ENCODE measurements around the gene TMTC1. TPM values are rescaled to one million over a fixed set of nuclear protein-coding genes. Genes with fewer than 3 reads are reported as not detected.

Gene TMTC1
- total and polyA plus RNA-seq, 2 of the 8 experiments (the other 6 are each of a cell fraction or from before 2014, with no cell fraction given) = 15.4 to 20.8 TPM

DNA sequence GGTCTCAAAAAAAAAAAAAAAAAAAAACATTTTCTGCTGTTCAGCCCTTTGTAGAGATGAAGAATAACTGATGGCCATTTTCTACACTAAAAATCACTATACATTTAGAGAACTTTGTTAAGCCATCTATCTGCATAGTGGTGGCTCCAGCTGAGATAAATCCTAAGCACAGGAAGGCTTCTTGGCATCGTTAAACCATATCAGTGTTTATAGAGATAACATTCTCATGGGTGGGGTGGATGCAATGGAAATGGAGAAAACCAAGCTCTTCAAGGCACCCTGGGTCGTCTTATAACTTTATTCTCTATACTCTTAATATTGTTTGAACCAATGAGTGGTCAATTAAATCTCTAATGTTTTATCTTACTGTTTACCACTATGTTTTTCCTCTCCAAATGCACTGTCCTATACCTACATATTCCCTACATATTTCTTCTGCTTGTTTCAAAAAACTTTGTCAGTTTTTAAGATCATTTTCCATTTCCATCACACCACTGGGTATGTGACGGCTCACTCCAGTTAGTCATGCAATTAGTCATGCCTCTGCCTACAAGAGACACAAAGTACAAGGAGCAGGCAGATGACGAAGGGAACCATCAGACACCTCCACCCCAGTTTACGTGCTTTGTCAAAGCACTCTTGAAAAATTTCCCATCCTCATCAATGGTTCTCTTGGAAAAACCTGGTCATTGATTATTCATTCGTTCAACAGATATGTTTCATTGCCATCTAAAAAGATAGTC, 166.9 kb downstream of the TMTC1 start:
- H2BK5ac ChIP-seq (ENCODE audit: low read depth, low read length) = no peak overlapping the region
- H3K36me3 ChIP-seq (ENCODE audit: control insufficient read depth in 2 of 4, insufficient read depth in 4 of 4, low read length in 3 of 4) = no peaks in the 10 kb centered on the region; a peak in 2 of 8 replicates
- no peak overlapping the region for H2BK12ac ChIP-seq (ENCODE audit: low read depth, low read length)
- no peak overlapping the region for H3K4ac ChIP-seq (replicated peaks; ENCODE audit: insufficient read length, low read depth, low read length)
- no peaks in the 10 kb centered on the region for H3K79me2 ChIP-seq (ENCODE audit: control insufficient read depth in 1 of 2, insufficient read depth in 2 of 2, low read length in 2 of 2)
- DNase-seq (ENCODE audit: low read depth in 1 of 2, low spot score in 2 of 2) (no peak), FAIRE-seq (no peak)
- H2BK15ac ChIP-seq (ENCODE audit: low read length) = no peak overlapping the region
- H3K27me3 ChIP-seq (replicated peaks in 1 of 4; ENCODE audit: control insufficient read depth in 3 of 4, extremely low read depth in 1 of 4, insufficient read depth in 3 of 4, low read length in 3 of 4) = no peaks in the 10 kb centered on the region
- H3K27ac ChIP-seq (ENCODE audit: low read depth, low read length) = no peak overlapping the region
- H3K4me3 ChIP-seq (ENCODE audit: extremely low read depth in 1 of 4, insufficient read depth in 2 of 4, low read depth in 3 of 4, low read length in 4 of 4) = no peak overlapping the region
- H3K23me2 ChIP-seq (ENCODE audit: low read depth, low read length) = no peaks in the 10 kb centered on the region
- ChIA-PET POLR2A (ENCODE audit: partially characterized antibody) (no interaction called here), CTCF (ENCODE audit: partially characterized antibody) (interaction anchor here (0.6 kb wide), 1 partner anchor 84 kb away, joined by 5 read pairs; no protein-coding TSS in a partner anchor)
- H3K14ac ChIP-seq (ENCODE audit: insufficient read length) = no peak overlapping the region
- 94% methylated on average over 6 of the region's 6 CpGs; no CpG with 5 or more reads in 1 of the 2 experiments for WGBS, 2 experiments (ENCODE audit: extremely low coverage in 1 of 2, insufficient coverage in 1 of 2, insufficient read length in 1 of 2, insufficient replicate concordance in 2 of 2, low coverage in 1 of 2, low lambda C conversion rate in 2 of 2, missing lambda C conversion rate in 1 of 2)
- H3K79me1 ChIP-seq (ENCODE audit: low read depth, low read length) = no peaks in the 10 kb centered on the region
- H3K18ac ChIP-seq (ENCODE audit: extremely low read depth, low read length) = no peak overlapping the region
- no peak overlapping the region for H2AFZ ChIP-seq (ENCODE audit: low read length)
- H4K8ac ChIP-seq (ENCODE audit: extremely low read depth, insufficient read depth, low read length) = no peak overlapping the region
- H4K91ac ChIP-seq (replicated peaks; ENCODE audit: insufficient read length, low read length) = no peak overlapping the region
- H4K5ac ChIP-seq (ENCODE audit: insufficient read length, low read depth, low read length) = no peak overlapping the region
- H3K9me3 ChIP-seq (ENCODE audit: insufficient read depth in 2 of 2, low read depth in 1 of 2, low read length in 1 of 2) = 0 out of 4 replicates have a peak, but pooled peaks cover 0 to 3% of the 10 kb centered on the region in 2 experiments
- no peak overlapping the region for H3K9ac ChIP-seq (replicated peaks in 1 of 4; ENCODE audit: extremely low read depth in 1 of 4, low read depth in 3 of 4, low read length in 3 of 4)
- no peak overlapping the region for H2AK5ac ChIP-seq (ENCODE audit: low read depth, low read length)
- no peak overlapping the region for H3K4me2 ChIP-seq (ENCODE audit: insufficient read depth in 1 of 2, low read depth in 2 of 2, low read length in 2 of 2)
- H3K23ac ChIP-seq (ENCODE audit: insufficient read length) = no peak overlapping the region
- peaks cover 0 to 4% (median under 1%) of the 10 kb centered on the region in 4 experiments; a peak in 3 of 7 replicates for H3K4me1 ChIP-seq (replicated peaks in 1 of 4; ENCODE audit: control insufficient read depth in 3 of 4, insufficient read depth in 4 of 4, low read length in 3 of 4)
- H2BK20ac ChIP-seq (ENCODE audit: low read length) = no peak overlapping the region
- H4K20me1 ChIP-seq (replicated peaks in 1 of 2; ENCODE audit: control insufficient read depth in 1 of 2, insufficient read depth in 2 of 2, low read length in 2 of 2) = no peaks in the 10 kb centered on the region
- H2BK120ac ChIP-seq (replicated peaks; ENCODE audit: low read depth, low read length) = no peak overlapping the region
- H3K56ac ChIP-seq (replicated peaks; ENCODE audit: insufficient read length, low read depth, low read length) = no peak overlapping the region
- no peak for TF ChIP-seq POU5F1 (IDR thresholded peaks at IDR 0.05; ENCODE audit: low read depth, low read length)
- TF ChIP-seq PHF8 (conservative IDR thresholded peaks at IDR 0.05; ENCODE audit: low read depth, low read length) = no peak
- no peak for TF ChIP-seq SUZ12 (IDR thresholded peaks at IDR 0.05; ENCODE audit: low read length)
- TF ChIP-seq ZNF274 (IDR thresholded peaks at IDR 0.05; ENCODE audit: borderline replicate concordance, extremely low read depth, low read length) = no peak
- no peak for TF ChIP-seq BCL11A (IDR thresholded peaks at IDR 0.05; ENCODE audit: low read depth in 2 of 2, low read length in 2 of 2)
